K562 (cell line): ENCODE data around the gene HSF4. TPM values are rescaled to one million over a fixed set of nuclear protein-coding genes. Genes with fewer than 3 reads are reported as not detected.

Experiments
- ATAC-seq: fragments of 200-7000 bp; cut with Tn5 transposase; 3 replicates; pipeline ENCODE4 v1.9.1; 2020; ENCODE audit warnings: moderate library complexity
- BruUV-seq: library from RNA; stranded (reverse); fragments of 400-500 nt; replicated peaks from 2 replicates; lab custom pipeline; 2021; lab: Mats Ljungman, UMichigan
- CTCF ChIA-PET: fragments of 300-600 bp; formaldehyde crosslinking; extraction: SDS; loops from one replicate; lab custom pipeline; 2021; ENCODE audit warnings: low intra/inter-chr PET ratio; lab: Yijun Ruan, JAX
- POLR2A ChIA-PET: fragments of 300-600, 350-650 bp; sonication (Branson Sonifier 250); formaldehyde crosslinking; extraction: SDS; loops from one replicate; lab custom pipeline; 2021; ENCODE audit warnings: antibody characterized with exemption, inconsistent platforms; lab: Yijun Ruan, JAX
- DNase-seq, 4 experiments: peaks; one replicate each; pipeline versions ENCODE4 v3.0.0 to v3.0.0-alpha.2; 2011 to 2018; ENCODE audit warnings: low spot score in 3 of 4, mixed read lengths in 3 of 4; ENCODE audit errors: extremely low read depth in 1 of 4
- FAIRE-seq: peaks from 2 replicates; lab custom pipeline; 2011; peaks lifted over from hg19 to GRCh38; lab: Jason Lieb, UNC
- H2AFZ ChIP-seq: 2 replicates; pipeline ENCODE4 v1.6.0; 2011; ENCODE audit warnings: low read depth, low read length, control low read depth, inconsistent platforms
- H3K27ac ChIP-seq: fragments of 200-600 bp; 3 replicates; pipeline ENCODE4 v1.8.0; 2011; ENCODE audit warnings: low read depth, mild to moderate bottlenecking, control low read depth, inconsistent platforms, low read length, moderate library complexity, mixed read lengths; ENCODE audit errors: extremely low read depth
- H3K27me3 ChIP-seq, 2 experiments: fragments of 300-600 bp in 1 of 2; 2 replicates in 1 of 2; 3 replicates in 1 of 2; pipeline versions ENCODE4 v1.6.0 to v1.8.0; 2011; ENCODE audit warnings: inconsistent platforms in 2 of 2, low read length in 2 of 2, mild to moderate bottlenecking in 1 of 2, mixed read lengths in 1 of 2, moderate library complexity in 1 of 2; ENCODE audit not compliant: control insufficient read depth in 2 of 2, insufficient read depth in 2 of 2
- H3K36me3 ChIP-seq: fragments of 300-600 bp; 3 replicates; pipeline ENCODE4 v1.8.0; 2011; ENCODE audit warnings: mild to moderate bottlenecking, low read length, inconsistent platforms; ENCODE audit not compliant: control insufficient read depth, insufficient read depth
- H3K4me1 ChIP-seq, 2 experiments: fragments of 200-600 bp in 1 of 2; replicated peaks in 1 of 2; 2 replicates in 1 of 2; 3 replicates in 1 of 2; pipeline versions ENCODE4 v1.5.1 to v1.8.0; 2011; ENCODE audit warnings: inconsistent platforms in 2 of 2, low read length in 2 of 2, mild to moderate bottlenecking in 1 of 2, mixed read lengths in 1 of 2, moderate library complexity in 1 of 2; ENCODE audit not compliant: control insufficient read depth in 2 of 2, insufficient read depth in 2 of 2
- H3K4me2 ChIP-seq: 2 replicates; pipeline ENCODE4 v1.6.1; 2011; ENCODE audit warnings: low read length, control low read depth, inconsistent platforms, mixed read lengths; ENCODE audit not compliant: insufficient read depth
- H3K4me3 ChIP-seq: fragments of 200-600 bp; sonication (generic), shearing (Covaris generic); 2 replicates; pipeline ENCODE4 v1.5.1; 2016; ENCODE audit warnings: control low read depth, inconsistent platforms
- H3K79me2 ChIP-seq: fragments of 200-600 bp; 3 replicates; pipeline ENCODE4 v1.8.0; 2011; ENCODE audit warnings: low read length, inconsistent platforms; ENCODE audit not compliant: control insufficient read depth, insufficient read depth
- H3K9ac ChIP-seq, 2 experiments: 2 replicates each; pipeline versions ENCODE4 v1.6.0 to v1.6.1; 2011; ENCODE audit warnings: low read depth in 2 of 2, low read length in 2 of 2, control low read depth in 1 of 2, inconsistent platforms in 1 of 2, mild to moderate bottlenecking in 1 of 2, mixed read lengths in 1 of 2; ENCODE audit not compliant: insufficient read depth in 1 of 2
- H3K9me1 ChIP-seq: one replicate; pipeline ENCODE4 v1.6.0; 2011; ENCODE audit warnings: inconsistent platforms, mild to moderate bottlenecking, low read length, moderate library complexity; ENCODE audit not compliant: control insufficient read depth, insufficient read depth
- H3K9me3 ChIP-seq: replicated peaks from 2 replicates; pipeline ENCODE4 v1.5.1; 2011; ENCODE audit warnings: low read depth, low read length, inconsistent platforms; ENCODE audit not compliant: control insufficient read depth, insufficient read depth
- H4K20me1 ChIP-seq: replicated peaks from 2 replicates; pipeline ENCODE4 v1.6.1; 2011; ENCODE audit warnings: low read length, inconsistent platforms, mixed read lengths; ENCODE audit not compliant: control insufficient read depth, insufficient read depth
- DNMT1 ChIP-seq: fragments of 450-650 bp; IDR thresholded peaks from 2 replicates; pipeline ENCODE4 v1.6.1; 2016; ENCODE audit warnings: antibody characterized with exemption, mild to moderate bottlenecking
- ELF4 ChIP-seq: fragments of 450-650 bp; formaldehyde crosslinking; IDR thresholded peaks from 2 replicates; pipeline ENCODE4 v1.4.0; 2022; ENCODE audit warnings: missing genetic modification characterization
- FOXA3 ChIP-seq, 2 experiments: fragments of 450-650 bp in 1 of 2; sonication (generic) in 1 of 2; formaldehyde crosslinking; IDR thresholded peaks in 1 of 2; conservative IDR thresholded peaks in 1 of 2; 2 replicates each; pipeline versions ENCODE4 v1.4.0 to v1.8.0; 2020 to 2022; ENCODE audit warnings: mild to moderate bottlenecking in 2 of 2, missing genetic modification reagents in 1 of 2
- GABPB1 ChIP-seq: sonication (generic); formaldehyde crosslinking; IDR thresholded peaks from 2 replicates; pipeline ENCODE4 v1.8.0; 2022; ENCODE audit warnings: mild to moderate bottlenecking, missing genetic modification reagents
- HNRNPK ChIP-seq: fragments of 200-400 bp; formaldehyde crosslinking; IDR thresholded peaks from one replicate; pipeline ENCODE4 v1.6.1; 2018; ENCODE audit warnings: mild to moderate bottlenecking, low read depth, low read length; ENCODE audit not compliant: poor library complexity, severe bottlenecking
- SMARCA5 ChIP-seq: fragments of 450-650 bp; IDR thresholded peaks from 2 replicates; pipeline ENCODE4 v1.6.1; 2016
- SP2 ChIP-seq: IDR thresholded peaks from 2 replicates; pipeline ENCODE4 v1.6.1; 2011; ENCODE audit warnings: mild to moderate bottlenecking, low read depth, low read length, moderate library complexity; ENCODE audit not compliant: poor library complexity, severe bottlenecking; ENCODE audit errors: extremely low read depth
- ZBTB49 ChIP-seq: sonication (generic); formaldehyde crosslinking; IDR thresholded peaks from 2 replicates; pipeline ENCODE4 v1.8.0; 2022; ENCODE audit warnings: missing genetic modification reagents, mild to moderate bottlenecking, borderline replicate concordance
- WGBS: fragments of 100-300 bp; shearing (Covaris generic); methylation state at CpG from one replicate; pipeline ENCODE4 v1.1.6; 2016; ENCODE audit warnings: low coverage, mixed read lengths; ENCODE audit not compliant: insufficient coverage; ENCODE audit errors: missing lambda C conversion rate; 5-methylcytosine and 5-hydroxymethylcytosine counted together
- in situ Hi-C: fragments of 300-500 bp; cut with MboI; formaldehyde crosslinking; loops from 4 replicates; pipeline ENCODE4 v1.15.0; 2018; ENCODE audit warnings: inconsistent platforms, mixed read lengths
- intact Hi-C: fragments of 100-400 bp; cut with micrococcal nuclease; formaldehyde crosslinking; loops from 2 replicates; pipeline ENCODE4 v1.14.2; 2022
- polyA plus RNA-seq, 8 experiments: library from polyadenylated mRNA; depleted of rRNA in 4 of 8; stranded (reverse) in 5 of 8; unstranded in 3 of 8; fragments of >200 nt; fragmentation: Nextera tagmentation in 2 of 8; fragmentation: Illumina TruSeq in 1 of 8; extraction: Ambion mirVana in 2 of 8; extraction: Trizol in 1 of 8; gene quantifications; 2 replicates each; pipeline versions ENCODE4 v1.2.1 to v1.2.3, GENCODE V29; 2011 to 2014; ENCODE audit warnings: inconsistent platforms in 1 of 8, missing spikeins in 1 of 8
- total RNA-seq, 7 experiments: library from RNA; depleted of rRNA in 6 of 7; stranded (reverse); fragments of >200 nt in 6 of 7; fragmentation: Illumina TruSeq in 2 of 7; extraction: Trizol in 2 of 7; gene quantifications; 2 replicates each; pipeline versions ENCODE4 v1.2.1 to v1.2.3, GENCODE V29; 2011 to 2021; ENCODE audit warnings: low replicate concordance in 1 of 7

HSF4 gene
- total and polyA plus RNA-seq, 9 of the 15 experiments (the other 6 are each of a cell fraction or from before 2014, with no cell fraction given) = 0.50 to 35.4 (median 8.8) TPM; not detected in 1

- BruUV-seq = no TSS peak
- no peak overlapping the region for H2AFZ ChIP-seq
- H3K36me3 ChIP-seq = peaks cover 52% of the 10 kb centered on the region; the same call in 2 of the 3 replicates
- no peak overlapping the region for H3K4me3 ChIP-seq
- H3K79me2 ChIP-seq = no peaks in the 10 kb centered on the region
- FAIRE-seq (no peak), ATAC-seq (no peak), DNase-seq (no peak)
- no peaks in the 10 kb centered on the region for H3K9me1 ChIP-seq
- no peak for TF ChIP-seq ELF4 (CRISPR knock-in tag)
- no peak for TF ChIP-seq HNRNPK
- TF ChIP-seq DNMT1 = no peak
- TF ChIP-seq ZBTB49 = no peak
- no peak for TF ChIP-seq SMARCA5
- no peak for TF ChIP-seq GABPB1 (CRISPR knock-in tag)
- no peak for TF ChIP-seq FOXA3 (CRISPR knock-in tag; conservative IDR thresholded peaks at IDR 0.05 in 1 of 2, IDR thresholded peaks at IDR 0.05 in 1 of 2)
- no peak for TF ChIP-seq SP2
- peaks cover 0 to 26% of the 10 kb centered on the region in 2 experiments; a peak in 2 of 5 replicates for H3K4me1 ChIP-seq
- no peaks in the 10 kb centered on the region for H4K20me1 ChIP-seq
- 97% methylated on average over 10 of the region's 11 CpGs for WGBS
- no peak overlapping the region for H3K4me2 ChIP-seq
- no peak overlapping the region for H3K9ac ChIP-seq
- H3K27ac ChIP-seq = no peak overlapping the region
- CTCF ChIA-PET = no interaction called here
- H3K9me3 ChIP-seq = no peaks in the 10 kb centered on the region
- POLR2A ChIA-PET = interaction anchor here (0.6 to 1.1 kb wide), 2 partner anchors 10 to 130 kb away, joined by 3 read pairs; no protein-coding TSS in a partner anchor
- no peaks in the 10 kb centered on the region for H3K27me3 ChIP-seq
- intact Hi-C loops (no loop called here), in situ Hi-C loops (no loop called here)
These were observed 15.8 kb upstream of the HSF4 start for GRCh38 chr16:67148656-67149275.
